NCI-H524 treated with DMSO at 0.1 percent for 48 hours (cell line): ENCODE results near the gene SMC1A.
"Not testable (repeated sequence)": the region's sequence is repeated elsewhere in the genome, so short reads cannot be mapped to it uniquely, and the experiment has no call there.

Experiments
- DNase-seq: peaks from one replicate; lab custom pipeline; 2025; lab: John Stamatoyannopoulos, UW

Gene SMC1A

DNA sequence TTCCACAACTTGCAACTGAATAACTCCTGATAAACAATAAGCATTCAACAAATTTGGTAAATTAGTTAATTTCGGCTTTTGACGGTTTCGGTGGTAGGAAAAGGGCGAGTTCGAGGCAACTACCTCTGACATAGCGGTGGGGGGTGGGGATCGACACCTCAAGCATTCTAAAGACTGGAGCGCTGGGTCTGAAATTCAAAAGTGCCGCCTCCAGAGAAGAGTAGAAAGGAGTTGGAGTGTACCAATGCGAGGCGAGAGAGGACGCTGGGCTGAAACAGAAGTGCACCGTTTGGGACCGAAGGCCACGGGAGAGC lies 725 bp downstream of the SMC1A start:
- no peak for DNase-seq

DNA sequence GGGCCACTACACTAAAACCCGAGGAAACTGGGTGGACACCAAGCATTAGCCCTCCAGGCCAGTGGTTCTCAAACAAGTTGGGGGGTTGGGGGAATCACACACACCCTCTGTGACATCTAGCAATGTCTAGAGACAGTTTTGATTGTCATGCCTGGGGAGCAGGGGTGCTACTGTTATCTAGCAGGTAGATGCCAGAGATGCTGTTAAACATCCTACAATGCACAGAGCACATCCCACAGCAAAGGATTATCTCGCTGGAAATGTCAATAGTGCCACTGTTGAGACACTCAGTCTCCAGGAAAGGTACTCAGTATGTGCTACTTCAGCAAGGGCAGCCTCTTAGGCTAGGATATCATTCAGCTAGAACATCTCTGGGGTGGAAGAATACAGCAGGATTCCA lies 1.3 kb downstream of the SMC1A start:
- DNase-seq: no peak

- DNase-seq: not testable (repeated sequence)
These were observed 2.1 kb downstream of the SMC1A start for GRCh38 chrX:53420351-53420750.

- DNase-seq: no peak
These were observed 10.0 kb downstream of the SMC1A start for GRCh38 chrX:53412446-53412845.

DNA sequence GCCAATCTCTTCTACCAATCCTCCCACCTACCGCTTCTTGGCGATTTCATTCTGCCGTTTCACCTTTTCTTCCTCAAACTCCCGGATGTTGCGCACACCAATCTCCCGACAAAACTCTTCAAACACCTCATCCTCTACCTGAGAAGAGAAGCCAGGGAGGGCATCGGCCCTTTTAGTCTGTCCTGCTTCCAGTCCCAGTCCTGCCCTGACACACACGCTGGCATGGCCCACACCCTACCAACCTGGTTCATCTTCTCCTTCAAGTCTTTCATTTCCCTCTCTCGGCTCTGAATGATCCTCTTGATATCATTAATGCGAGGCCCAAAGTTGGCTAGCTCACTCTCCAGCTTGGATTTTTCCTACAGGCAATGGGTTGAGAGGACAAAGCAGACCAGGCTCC lies 18.9 kb downstream of the SMC1A start:
- no peak for DNase-seq

- no peak for DNase-seq
These were observed 24.2 kb downstream of the SMC1A start for GRCh38 chrX:53398216-53398615.

GRCh38 chrX:53395605-53396298 lies 26.7 kb downstream of the SMC1A start:
- DNase-seq: no peak

- no peak for DNase-seq
These were observed 38.9 kb downstream of the SMC1A start for GRCh38 chrX:53383376-53384076.

DNA sequence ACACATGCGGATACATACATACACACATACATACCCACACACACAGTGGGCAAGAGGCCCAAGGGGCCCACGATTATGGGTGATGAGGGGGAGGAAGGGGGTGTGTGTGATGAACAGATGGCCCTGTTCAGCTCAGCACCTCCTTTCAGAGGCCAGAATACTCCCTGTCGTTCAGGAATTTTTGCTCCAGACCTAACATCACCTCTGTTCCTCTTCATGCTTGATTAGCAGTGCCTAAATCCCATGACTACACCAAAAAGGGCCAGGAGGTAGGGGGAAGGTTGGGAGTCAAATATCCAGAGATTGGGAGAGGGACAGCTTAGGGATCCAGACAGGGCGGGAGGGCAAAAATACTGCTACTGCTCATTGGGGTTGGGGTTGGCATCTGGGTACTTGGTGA lies 42.7 kb downstream of the SMC1A start:
- no peak for DNase-seq

DNA sequence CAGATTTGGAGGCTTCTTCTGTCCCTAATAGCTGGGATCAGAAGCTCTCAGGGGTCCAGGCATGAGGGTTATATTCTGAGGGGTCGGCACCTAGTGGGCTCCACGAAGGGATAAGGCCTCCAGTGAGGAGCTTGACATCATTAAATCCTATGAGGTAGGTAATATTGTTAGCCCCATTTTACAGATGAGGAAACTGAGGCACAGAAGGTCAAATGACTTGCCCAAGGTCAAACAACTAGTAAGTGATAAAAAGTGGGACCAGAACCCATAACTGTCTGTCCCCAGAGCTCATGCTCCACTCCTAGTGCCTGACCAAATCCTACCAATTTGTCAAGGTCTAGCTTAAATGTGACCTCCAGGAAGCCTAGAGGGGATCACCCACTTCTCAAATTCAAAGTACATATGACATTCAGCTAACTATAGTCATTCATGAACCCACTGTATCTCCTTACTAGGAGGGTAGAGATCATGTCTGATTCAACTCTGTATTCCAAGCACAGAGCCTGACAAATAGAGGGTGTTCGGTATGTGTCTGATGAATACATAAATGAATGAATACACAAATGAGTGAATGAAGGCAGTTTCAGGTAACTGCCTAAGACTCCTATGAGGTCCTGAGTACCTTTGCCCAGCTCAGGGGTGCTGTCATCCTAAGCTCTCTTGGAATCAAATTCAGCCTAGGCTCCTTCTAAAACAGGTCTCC lies 43.3 kb downstream of the SMC1A start:
- no peak for DNase-seq

DNA sequence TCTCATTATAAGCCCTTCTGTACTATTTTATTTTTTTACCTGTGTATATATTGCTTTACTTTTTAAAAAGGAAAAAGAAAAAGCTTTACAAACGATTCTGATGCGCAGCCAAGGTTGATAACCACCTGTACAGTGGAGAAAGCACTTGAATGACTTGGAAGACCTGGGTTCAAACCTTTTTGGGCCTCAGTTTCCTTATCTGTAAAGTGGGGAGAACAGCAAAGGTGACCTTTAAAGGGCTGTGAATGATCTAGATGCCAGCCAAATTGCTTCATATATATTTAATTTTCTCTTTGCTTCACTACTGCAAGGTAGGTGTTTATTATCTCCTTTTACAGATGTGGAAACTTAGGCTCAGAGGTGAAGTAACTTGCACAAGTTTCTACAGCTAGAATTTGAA lies 45.0 kb downstream of the SMC1A start:
- DNase-seq: no peak

DNA sequence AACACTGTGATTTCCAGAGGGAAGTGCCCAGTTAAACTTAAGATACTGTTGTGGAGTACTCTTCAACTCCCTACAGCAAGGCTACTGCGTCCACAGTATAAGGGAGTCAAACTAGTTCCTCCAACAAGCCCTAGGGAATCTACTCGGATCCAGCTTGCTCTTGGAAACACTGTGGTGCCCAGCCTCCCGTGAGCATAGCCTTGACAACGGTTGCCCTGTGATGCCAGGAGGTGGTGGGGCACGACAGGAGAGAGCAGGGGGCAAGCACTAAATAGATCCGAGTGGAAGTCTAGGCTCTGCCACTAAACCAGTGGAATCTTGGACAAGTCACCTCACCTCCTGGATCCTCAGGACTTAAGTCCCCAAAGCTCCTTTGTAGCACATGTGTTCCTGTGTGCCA lies 45.6 kb downstream of the SMC1A start:
- no peak for DNase-seq

DNA sequence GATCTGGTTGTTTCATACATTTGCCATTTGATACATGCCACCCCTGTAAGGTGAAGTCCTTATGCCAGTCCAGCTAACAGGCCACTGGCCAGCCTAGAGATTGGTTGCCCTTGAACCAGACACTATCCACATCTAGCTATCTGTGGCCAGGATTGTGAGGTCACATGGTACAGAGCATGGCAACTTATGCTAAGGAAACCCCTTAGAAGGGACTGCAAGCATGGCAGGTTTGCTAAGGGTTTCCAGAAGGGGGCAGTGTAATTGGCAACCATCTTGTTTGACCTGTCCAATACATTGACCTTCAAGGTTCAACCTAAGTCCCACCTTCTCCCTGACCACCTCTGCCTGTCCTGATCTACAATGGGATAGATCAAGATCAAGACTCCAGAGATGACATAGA lies 47.5 kb downstream of the SMC1A start:
- no peak for DNase-seq

DNA sequence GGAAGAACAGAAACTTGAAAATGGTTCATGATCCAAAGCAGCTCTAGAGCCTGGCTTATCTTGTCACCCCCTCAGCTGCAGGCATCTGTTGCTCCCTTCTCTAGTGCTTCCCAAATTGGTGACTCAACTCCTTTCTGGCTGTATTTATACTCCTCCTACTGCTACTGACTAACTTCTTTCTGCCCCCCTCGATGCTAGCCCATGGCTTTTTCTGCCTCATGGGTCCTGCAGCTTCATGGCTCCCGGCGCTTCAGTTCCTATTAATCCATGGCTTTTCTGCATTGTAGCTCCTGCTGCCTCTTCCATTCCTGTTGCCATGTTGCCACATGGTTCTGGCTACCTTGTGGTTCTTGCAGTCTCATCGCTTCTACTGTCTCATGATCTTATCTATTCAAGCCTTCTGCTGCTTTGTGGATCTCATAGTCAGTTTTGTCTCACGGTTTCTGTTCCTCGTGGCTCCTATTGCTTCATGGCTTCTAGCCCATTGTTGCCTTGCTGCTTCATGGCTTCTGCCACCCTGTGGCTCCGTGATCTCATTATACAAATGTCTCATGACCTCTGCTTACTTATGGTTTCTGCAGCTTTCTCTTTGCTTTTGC lies 48.1 kb downstream of the SMC1A start:
- DNase-seq: no peak

- DNase-seq: no peak
These were observed 49.1 kb downstream of the SMC1A start for GRCh38 chrX:53373307-53373706.

- DNase-seq: not testable (repeated sequence)
These were observed 56.0 kb downstream of the SMC1A start for GRCh38 chrX:53366454-53366853.

GRCh38 chrX:53362449-53362848 lies 60.0 kb downstream of the SMC1A start:
- no peak for DNase-seq

- DNase-seq: no peak
These were observed 64.5 kb downstream of the SMC1A start for GRCh38 chrX:53357799-53358530.

DNA sequence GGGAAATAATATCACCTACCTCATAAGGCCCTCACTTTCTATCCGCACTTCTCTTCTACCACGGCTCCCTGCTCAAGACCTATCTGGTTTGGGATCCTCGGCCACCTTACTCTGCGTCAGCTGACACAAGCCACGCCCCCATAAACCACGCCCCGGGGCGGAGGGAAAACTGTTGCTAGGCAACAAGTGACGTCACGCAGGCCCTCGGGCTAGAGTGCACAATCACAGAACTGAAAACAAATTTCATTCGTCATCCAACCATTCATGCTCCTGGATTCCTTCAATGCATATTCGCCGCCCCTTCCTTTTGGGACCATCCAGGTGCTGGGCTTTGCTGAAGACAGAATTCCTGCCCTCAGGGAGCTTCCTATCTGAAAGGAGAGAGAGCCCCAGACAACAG lies 66.3 kb downstream of the SMC1A start:
- no peak for DNase-seq

- DNase-seq: no peak
These were observed 67.8 kb downstream of the SMC1A start for GRCh38 chrX:53354669-53355068.

GRCh38 chrX:53347948-53348347 lies 74.5 kb downstream of the SMC1A start:
- no peak for DNase-seq
